Measurements from ENCODE around the gene OGFOD2.
"Not testable (repeated sequence)": the region's sequence is repeated elsewhere in the genome, so short reads cannot be mapped to it uniquely, and the experiment has no call there.

Gene OGFOD2

DNA sequence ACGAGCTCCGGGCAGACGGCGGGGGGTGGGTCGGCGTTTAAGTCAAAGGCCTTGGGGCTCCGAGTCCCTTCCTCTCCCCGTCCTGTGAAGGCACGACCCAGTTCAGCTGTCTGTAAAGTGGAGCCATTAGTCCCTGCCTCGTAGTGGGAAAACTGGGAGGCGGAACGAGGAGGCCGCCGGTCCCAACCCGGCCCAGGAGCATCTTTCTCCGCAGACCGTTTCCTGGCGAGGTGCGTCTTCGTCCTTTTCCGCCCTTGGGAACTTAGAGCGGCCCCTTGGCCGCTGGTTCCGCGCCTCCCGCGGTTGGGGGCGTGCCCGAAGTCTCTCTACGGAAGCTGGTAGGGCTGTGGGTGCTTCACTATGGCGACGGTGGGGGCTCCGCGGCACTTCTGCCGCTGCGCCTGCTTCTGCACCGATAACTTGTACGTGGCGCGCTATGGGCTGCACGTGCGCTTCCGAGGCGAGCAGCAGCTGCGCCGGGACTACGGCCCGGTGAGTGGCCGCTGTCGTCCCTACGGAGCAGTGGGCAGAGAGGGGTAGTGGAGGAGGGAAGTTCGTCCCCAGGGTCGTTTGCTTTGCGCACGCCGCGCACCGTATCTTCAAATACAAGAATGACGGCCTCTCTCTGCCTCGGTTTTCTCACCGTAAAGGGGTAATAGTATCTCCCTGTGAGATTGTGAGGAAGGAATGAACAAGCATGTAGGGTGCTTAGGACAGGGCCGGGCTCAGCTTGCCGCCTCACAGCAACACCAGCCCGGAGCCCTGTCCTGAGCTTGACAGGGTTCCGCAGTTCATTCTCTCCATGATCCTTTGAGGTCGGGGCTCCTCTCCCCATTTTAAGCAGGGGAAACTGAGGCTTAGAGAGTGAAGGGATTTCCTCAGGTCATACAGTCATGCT lies at the start of gene OGFOD2:
TSS of gene OGFOD2 (plus strand) at position 353 of the 898 bp plus-strand sequence. CDS start at position 361, 8 bp downstream.
- DNase-seq, result peak; percentile 83 to 93

DNA sequence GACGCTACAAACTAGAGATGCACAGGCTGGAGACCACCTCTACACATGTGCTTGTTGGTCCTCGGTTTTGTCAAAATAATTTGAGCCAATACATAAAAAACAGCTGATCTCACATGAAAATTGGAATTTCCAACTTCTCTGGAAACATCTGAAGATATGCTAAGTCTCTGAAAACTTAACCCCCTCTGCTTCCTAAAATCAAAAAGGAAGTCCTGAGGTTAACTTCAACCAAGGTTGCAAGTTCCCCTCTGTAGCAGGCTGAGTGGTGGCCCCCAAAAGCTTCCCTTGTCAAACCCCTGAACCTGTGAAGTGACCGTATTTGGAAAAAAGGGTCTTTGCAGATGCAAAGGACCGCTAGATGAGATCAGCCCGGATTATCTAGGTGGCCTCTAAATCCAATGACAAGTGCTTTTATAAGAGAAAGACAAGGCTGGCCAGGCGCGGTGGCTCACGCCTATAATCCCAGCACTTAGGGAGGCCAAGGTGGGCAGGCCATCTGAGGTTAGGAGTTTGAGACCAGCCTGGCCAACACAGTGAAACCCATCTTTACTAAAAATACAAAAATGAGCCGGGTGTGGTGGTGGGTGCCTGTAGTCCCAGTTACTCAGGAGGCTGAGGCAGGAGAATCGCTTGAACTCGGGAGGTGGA lies 47.2 kb upstream of the OGFOD2 start:
- DNase-seq, result no peak

- no peak for DNase-seq
Observed at GRCh38 chr12:122928404-122929147, 46.5 kb upstream of the OGFOD2 start.

GRCh38 chr12:122929148-122929538 lies 45.9 kb upstream of the OGFOD2 start:
- DNase-seq, result no peak

GRCh38 chr12:122929812-122930211 lies 45.2 kb upstream of the OGFOD2 start:
- DNase-seq, result no peak

DNA sequence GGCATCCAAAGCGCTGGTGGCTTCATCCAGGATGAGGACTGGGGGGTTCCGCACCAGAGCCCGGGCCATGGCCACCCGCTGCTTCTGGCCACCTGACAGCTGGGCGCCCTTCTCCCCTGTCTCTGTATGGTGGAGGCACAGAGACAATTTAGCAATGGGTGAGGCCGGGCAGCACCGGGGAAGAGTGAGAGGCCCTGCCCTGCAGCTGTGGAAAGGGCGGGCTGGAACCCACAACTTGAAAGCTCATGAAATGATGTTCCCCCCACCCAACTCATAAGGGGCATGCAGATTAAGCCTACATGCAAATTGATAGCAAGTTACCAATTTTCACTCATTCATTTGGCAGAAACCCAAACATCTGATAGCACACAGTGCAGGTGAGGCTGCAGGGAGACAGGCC lies 42.8 kb upstream of the OGFOD2 start:
- DNase-seq, result no peak

- no peak for DNase-seq
Observed at GRCh38 chr12:122934722-122935121, 40.3 kb upstream of the OGFOD2 start.

GRCh38 chr12:122935318-122935717 lies 39.7 kb upstream of the OGFOD2 start:
- DNase-seq, result no peak

DNA sequence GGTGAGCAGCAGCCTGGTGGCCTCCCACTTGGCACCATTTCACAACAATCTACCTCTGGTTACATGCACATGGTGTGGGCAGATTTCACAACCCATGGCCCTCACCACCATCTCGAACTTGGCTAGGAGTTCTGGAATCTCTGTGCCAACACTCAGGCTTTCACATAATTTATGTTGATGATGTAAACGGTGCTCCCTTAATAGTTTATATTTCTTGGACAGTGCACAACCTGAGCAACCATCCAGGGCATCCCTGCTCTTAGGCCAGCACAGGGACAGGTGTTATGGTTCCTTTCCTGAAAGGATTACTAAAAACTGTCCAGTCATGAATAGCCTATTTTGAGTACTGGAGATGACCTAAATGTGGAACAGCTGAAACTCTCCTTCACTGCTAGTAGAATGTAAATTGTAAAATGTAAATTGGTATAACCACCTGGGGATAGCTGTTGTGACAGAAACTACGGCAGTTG lies 37.4 kb upstream of the OGFOD2 start:
- DNase-seq, result no peak

DNA sequence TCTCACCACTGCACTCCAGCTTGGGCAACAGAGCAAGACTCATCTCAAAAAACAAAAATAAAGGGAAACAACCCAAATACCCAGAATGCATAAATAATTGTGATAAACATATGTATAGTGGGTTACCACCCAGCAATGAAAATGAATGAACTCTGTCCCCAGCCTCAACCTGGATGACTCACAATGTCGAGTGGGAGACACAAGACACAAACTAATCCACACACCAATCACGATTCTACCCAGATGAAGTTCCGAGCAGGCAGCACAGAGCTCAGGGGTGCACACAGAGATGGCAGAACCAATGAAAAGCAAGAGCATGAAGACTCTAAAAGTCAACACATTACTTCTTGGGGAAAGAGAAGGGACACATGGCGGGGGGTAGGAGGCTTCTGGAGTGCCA lies 35.9 kb upstream of the OGFOD2 start:
- no peak for DNase-seq

GRCh38 chr12:122941351-122941750 lies 33.7 kb upstream of the OGFOD2 start:
- not testable (repeated sequence) for DNase-seq

- DNase-seq, result no peak
Observed at GRCh38 chr12:122942637-122943036, 32.4 kb upstream of the OGFOD2 start.

GRCh38 chr12:122943196-122943595 lies 31.8 kb upstream of the OGFOD2 start:
- no peak for DNase-seq

DNA sequence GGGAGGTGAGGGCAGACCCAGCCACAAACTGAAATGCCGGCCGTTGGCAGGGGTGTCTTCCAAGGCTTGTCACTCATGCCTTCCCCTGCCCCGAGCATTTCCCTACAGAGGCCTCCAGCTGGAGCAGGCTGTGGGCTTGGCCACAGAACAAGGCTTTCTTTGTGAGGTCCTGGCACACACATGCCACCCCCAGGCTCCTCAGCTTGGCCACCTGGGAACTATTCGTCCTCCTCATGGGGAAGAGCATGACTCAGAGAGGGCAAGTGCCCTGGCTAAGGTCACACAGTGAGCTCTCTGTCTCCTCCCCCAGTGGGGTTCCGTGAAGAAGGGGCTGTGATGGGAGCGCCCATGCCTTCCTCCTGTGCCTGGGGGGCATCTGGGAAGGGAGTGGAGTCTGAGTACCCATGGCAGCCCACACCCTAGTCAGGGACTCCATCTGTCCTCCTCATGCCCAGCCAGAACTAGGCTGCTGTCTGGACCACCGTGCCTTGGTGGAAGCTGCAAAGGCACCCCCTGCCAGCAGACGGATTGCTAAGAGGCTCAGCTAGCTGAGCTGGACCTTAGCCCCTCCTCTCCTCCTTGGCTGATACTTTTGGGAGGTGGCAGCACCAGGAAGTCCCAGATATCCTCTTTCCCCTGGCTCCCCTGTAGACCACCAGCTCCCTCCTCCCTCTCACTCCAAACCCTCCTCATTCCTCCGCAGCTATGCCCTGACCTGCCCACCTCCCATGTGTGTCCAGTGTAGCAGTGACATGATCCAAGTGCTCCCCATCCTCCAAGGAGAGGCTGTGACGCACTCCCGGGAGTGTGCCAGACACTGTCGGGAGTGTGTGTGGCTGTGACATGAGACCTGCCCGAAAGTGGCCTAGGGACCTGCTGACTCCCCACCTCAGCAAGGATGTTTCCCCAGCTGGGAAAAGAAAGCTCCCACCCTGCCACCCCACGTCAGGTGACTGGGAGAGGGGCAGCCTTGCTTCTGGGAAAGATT lies 30.1 kb upstream of the OGFOD2 start:
- no peak for DNase-seq

- DNase-seq, result no peak
Observed at GRCh38 chr12:122946690-122947341, 28.2 kb upstream of the OGFOD2 start.

- no peak for DNase-seq
Observed at GRCh38 chr12:122947352-122947792, 27.7 kb upstream of the OGFOD2 start.

DNA sequence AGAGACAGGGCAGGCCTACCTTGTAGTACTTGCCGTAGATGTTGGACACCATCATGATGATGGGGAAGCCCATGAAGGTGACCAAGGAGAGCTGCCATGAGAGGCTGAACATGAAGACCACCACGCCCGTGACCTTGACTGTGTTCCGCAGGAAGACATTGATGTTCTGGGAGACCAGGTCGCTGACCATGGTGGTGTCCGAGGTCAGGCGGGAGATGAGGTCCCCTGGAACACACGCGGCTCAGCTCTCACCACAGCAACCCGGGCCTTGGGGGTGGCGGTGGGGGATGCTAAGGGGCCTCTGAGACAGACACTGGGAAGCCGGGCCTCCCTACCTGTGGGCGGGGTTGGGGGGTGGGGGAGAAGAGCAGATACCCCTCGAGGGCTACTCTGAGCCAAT lies 26.4 kb upstream of the OGFOD2 start:
- no peak for DNase-seq

DNA sequence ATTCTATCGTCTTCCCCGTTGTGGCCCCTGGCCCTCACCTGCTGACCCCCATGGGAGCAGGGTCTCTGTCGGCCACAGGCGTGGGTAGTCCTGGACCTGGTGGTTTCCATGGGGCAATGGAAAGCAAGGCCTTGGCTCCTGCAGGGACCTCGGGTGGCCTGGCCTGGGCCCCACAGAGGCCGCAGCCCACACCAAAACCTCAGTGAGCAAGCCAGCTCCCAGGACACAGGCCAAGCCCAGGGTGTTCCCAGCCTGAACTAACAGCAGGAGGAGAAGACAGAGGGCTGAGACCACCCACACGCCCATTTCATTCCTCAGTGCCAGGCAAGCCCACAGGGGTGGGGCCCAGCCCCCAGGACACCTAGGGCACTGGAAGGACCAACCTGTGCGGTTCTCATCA lies 25.6 kb upstream of the OGFOD2 start:
- no peak for DNase-seq

DNA sequence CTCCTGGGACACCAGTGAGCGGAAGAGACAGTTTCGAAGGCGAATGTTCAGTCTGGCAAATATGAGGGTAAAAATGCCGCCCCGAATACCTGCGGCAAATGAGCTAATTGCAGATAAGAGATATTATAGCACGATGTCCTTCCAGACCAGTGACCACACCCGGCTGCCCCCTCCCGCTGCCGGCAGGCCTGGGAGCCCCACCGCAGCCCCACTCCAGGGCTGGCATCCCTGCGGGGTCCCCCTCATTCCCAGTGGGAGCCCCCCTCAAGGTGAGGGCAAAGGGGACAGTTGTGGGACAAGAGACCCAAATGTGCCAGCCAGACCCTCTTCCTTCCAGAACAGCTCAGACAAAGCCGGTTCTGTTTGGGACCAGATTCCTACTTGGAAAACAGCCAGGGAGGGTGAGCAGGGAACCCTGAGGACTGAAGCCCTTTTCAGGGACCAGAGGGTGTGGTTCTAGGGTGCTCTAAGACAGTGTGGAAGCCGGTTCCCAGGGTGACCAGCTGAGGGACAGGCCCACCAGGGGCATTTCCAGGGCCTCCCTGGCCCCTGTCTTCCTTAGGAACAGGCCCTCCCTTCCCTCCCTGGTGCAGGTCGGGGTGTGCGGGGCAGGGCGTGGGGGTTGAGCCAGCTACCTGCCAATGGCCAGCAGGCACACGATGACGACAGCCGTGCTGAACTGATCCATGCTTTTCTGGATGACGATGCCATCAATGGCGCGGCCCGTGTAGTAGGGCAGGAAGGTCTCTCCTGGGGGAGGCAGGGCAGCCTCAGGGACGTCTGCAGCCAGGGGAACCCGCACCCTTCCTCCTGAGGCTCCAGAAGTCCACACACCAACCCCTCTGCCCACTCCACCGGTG lies 25.0 kb upstream of the OGFOD2 start:
- DNase-seq, result no peak

- DNase-seq, result no peak
Observed at GRCh38 chr12:122951406-122951805, 23.6 kb upstream of the OGFOD2 start.
